ENCODE data around the gene TLE6.
"Not testable (repeated sequence)": the region's sequence is repeated elsewhere in the genome, so short reads cannot be mapped to it uniquely, and the experiment has no call there.

Gene TLE6

DNA sequence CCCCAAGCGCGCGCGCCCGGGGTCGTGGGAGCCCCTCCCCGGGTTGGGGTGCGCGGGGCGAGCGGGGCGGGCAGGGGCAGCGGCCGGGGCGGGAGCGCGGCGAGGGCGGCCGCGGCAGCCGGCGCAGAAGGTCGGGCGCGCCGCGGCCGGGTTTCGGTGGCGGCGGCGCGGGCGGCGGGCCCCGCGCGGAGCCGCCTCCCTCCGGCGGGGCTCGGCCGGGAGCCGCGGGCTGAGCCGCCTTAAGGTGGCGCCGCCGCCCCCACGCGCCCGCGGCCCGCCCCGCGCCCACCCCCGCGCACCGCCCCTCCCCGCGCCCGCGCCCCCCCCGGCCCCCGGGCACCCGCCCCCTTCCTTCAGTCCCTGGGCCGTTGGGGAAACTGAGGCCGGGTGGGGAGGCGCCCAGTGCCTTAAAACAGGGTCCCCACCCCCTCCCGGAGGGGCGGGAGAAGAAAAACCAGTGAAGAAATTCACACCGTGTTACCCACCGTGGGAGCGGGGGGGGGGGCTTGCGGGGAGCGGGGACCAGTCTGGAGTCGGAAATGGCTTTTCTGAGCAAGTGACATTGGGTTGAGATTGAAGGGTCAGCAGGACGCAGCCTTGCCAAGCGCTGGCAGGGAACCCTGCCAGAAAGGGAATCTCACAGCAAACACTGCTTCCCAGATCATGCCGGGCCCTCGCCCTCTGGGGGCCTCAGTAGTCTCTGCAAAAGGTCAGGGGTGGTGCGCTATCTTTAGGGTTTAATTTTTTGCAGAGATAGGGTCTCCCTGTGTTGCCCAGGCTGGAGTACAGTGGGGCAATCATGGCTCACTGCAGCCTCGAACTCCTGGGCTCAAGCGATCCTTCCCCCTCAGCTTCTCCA lies 51.9 kb downstream of the TLE6 start, which contains the start of gene TLE2:
TSS of gene TLE2 (minus strand) at position 216 of the 859 bp plus-strand sequence. CDS start 376 bp downstream, outside the sequence.
- DNase-seq (ENCODE audit: low spot score), result peak; percentile 78

DNA sequence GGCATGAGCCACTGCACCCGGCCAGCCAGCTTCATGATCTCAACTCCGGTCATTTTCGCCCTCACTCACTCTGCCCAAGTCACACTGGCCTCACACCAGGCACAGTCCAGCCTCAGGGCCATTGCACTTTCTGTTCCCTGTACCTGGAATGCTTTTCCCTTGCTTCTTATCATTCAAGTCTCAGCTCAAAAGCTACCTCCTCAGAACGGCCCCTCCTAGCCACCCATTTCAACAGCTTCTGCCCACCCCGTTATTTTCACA lies 54.2 kb downstream of the TLE6 start:
- no peak for DNase-seq (ENCODE audit: low spot score)

DNA sequence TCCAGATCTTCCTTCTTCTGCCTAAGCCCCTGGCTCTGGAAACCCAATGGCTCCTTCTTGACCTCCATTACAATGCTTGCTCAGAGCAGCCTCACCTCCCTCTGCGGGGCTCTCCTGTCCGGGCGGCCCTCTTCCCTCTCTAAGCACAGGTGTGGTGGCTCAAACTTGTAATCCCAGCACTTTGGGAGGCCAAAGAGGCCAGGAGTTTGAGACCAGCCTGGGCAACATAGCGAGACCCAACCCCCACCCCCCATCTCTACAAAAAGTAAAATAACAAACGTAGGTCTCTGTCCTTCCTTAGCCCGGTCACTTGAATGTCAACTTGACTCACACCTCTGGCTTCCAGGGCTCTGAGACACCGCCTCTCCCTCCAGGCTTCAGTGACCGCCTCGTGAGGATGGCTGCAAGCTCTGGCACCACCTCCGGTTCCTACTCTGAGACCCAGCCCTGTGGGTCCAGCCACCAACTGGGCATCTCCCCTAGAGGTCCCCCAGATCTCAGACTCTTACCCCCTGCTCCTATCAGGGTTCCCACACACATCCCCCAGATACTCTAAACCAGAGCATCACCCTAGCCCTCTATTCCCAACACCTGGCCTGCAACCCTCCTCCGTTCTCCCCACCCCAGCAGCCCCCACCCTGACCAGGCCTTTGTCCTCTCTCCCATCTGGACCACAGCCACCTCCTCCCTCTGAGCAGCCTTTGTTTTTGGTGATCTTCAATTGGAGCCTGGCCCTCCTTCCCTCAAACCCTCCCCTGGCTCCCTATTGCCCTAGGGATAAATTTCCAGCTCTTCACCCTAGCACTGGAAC lies 56.4 kb downstream of the TLE6 start:
- no peak for DNase-seq (ENCODE audit: low spot score)

DNA sequence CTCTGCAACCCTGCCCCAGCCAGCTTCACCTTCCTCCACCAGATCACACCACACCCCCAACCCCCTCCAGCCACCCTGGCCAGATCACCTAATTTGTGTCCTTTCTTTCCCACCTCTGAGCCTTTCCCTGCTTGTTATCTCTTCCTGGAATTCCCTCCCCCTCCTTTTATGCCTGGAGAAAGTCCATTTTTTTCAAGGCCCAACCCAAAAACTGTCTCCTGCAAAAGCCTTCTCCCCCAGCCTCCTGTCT lies 57.0 kb downstream of the TLE6 start:
- DNase-seq (ENCODE audit: low spot score), result no peak

DNA sequence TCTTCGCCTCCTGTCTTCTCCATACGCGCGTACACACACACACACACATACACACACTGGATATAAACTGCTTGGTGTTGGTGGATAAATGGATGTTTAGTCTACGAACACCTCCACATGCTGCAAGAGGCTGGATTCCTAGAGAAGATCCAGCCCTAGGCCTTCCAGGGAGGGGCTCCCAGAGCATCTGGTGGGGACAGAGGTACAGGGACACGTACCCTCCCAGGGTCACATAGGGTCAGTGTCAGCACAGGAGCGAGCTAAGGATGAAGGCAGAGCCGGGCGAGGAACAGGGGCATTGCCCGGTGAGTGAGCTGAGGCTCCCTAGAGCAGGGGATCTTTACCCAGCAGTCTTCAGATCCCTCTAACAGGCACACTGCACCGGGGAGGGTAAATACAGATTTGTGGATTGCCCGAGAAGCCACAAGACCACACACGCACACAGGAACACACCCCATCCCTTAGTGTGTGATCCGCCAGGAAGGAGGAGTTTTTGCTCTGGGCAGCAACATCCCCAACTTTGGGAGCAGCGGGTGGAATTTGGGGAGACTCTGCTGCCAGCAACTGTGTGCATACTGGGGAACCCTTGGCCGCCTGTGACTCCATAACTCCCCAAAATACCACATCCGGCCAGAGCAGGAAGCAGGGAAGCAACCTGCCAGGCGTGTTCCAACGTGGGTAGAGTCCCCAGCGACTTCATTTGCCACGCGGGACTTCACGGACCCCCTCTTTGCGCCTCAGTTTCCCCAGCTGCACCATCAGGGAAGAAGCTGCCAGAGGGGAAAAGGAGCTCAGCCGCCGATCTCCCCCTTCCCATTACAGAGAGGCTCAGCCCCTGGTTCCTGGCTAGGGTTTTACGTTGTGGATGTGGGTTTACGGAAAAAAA lies 57.5 kb downstream of the TLE6 start:
- peak; percentile 53 for DNase-seq (ENCODE audit: low spot score)

- DNase-seq (ENCODE audit: low spot score), result peak; percentile 100
Observed at GRCh38 chr19:3035542-3036118, 58.3 kb downstream of the TLE6 start.

DNA sequence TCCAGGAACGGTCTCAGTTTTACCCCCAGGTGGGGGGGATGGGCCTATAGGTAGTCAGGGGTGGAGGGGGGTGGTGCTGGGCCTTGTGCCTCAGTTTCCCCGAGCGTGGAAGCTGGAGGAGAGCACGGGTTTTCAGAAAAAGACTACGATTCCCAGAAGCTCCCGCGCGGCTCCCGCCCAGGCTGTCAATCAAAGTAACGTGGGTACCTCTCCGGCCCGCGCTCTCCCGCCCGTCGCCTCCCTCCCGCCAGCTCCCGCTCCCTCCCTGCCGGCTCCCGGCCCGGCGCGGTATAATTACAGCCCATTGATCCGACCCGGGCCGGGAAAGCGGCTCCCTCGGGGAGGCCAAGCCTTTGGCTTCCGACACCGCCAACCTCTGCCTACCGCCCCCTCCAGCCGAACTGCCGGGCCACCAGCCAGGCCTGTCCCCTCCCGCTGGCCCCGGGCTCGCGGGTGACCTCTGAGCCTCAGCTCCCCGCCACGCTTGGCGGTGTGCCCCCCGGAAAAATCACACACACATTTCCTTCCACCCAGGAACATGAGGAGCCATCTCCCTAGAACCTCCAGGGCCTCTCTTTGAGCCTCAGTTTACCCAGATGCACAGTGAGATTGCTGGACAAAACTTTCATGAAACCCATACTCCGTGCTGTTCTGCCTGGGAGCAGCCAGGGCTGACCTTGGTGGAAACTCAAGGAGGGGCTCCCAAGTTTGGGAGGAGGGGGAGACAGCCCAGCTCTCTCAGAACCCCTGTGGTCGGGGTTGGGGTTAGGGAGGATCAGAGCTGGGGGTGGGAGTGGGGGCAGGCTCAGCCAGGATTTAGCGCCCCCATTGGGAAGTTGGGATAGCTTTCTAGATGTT lies 59.0 kb downstream of the TLE6 start:
- DNase-seq (ENCODE audit: low spot score), result peak; percentile 96

GRCh38 chr19:3036977-3037544 lies 59.7 kb downstream of the TLE6 start:
- not testable (repeated sequence) for DNase-seq (ENCODE audit: low spot score)

GRCh38 chr19:3038214-3038613 lies 60.9 kb downstream of the TLE6 start:
- DNase-seq (ENCODE audit: low spot score), result no peak

- DNase-seq (ENCODE audit: low spot score), result no peak
Observed at GRCh38 chr19:3039125-3039524, 61.8 kb downstream of the TLE6 start.

DNA sequence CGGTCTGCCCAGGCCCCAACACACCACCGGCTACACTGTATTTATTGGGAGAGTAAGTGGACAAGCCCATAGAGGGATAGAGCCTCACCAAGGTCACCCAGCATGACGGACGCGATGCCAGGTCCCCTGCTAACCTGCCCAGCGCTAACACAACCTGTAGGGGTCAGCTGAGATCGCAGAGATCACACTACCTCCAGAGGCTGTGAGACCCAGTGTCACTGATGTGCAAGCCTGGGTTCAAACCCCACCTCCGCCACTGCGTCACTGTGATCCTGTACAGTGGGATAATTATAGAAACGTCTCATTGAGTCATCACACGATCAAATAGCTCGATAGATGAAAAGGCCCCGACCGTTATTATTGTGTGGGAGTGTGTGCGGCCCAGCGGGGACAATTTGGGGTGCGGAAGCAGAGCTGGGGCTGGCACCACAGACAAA lies 62.3 kb downstream of the TLE6 start:
- no peak for DNase-seq (ENCODE audit: low spot score)

DNA sequence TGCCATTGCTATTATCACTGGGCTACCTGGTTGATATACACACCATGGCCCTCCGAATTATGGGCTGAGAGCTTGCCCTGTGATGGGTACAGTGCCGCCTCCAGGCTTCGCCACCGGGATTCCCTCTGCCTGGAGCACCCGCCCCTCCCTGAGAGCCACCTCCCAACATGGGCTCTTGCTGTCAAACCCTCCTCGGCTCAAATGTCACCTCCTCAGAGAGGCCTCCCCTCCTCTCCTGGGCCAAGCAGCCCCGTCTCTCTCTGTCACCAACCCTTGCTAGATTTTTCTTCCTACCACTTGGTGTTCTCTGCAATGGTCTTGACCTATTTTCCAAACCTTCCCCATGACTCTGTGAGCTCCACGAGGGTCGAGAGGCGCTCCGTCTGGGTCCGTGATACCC lies 64.0 kb downstream of the TLE6 start:
- no peak for DNase-seq (ENCODE audit: low spot score)

DNA sequence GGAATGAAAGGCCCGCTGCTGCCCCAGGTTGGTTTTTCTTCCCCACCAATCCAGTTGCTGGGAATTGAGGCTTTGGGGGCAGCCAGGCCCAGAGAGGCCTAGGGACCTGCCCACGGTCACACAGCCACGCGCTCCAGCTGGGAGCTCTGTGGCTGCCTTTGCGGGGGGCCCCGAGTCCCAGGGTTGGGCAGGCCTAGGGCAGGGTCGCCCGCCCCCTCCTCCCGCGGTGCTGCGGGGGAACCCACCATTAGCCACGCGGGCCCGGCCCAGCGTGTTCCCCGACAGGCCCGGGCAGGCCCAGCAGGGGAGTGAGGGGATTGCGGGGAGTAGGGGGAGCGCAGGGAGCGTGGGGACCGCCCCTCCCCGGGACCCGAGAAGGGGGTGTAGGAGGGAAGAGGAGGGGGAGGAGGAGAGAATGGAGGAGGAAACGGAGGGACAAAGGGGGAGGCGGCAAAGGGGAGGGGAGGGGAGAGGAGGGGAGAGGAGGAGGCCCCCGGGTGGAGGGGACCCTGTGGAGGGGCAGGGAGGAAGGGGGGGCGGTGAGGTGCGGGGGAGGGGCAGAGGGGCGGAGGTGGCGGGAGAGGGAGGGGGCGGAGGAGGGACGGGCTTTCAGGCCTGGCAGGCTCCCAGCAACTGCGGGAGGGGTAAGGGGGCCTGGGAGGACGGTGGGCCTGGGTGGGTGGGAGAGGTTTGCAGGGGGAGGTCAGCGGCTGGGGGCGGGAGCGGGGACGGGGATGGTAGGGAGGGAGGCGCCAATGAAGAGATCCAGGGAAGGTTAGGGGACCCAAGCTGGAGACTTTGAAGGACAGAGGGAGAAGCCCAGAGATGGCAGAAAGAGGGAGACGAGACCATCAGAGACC lies 64.6 kb downstream of the TLE6 start:
- DNase-seq (ENCODE audit: low spot score), result no peak

GRCh38 chr19:3042621-3043267 lies 65.4 kb downstream of the TLE6 start:
- DNase-seq (ENCODE audit: low spot score), result no peak

All from GM03348 (cell line).